ENCODE results near the gene SORCS2.

The SORCS2 gene

DNA sequence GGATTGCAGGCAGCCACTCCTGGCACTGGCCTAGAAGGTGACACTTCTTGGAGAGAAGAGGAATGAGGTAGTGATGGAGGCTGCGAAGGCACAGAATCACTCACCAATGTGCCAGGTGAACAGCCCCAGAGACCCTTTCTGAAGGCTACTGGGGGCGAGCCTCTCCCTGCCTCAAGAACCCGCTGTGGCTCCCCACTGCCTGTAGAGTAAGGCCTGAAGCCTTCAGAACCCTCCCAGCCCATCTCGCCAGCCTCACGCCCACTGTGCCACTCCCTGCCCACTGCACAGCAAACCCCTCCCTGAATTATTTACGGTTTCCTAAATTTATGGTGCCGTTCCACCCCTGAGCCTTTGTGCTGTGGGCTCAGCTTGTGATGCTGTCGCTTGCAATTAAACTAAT, 24.2 kb upstream of the SORCS2 start:
- Mint-ChIP-seq H3K36me3 (ENCODE audit: low read depth) (no peaks in the 10 kb centered on the region), H3K27me3 (ENCODE audit: low read depth) (peaks cover 7% of the 10 kb centered on the region), H3K9me3 (no peaks in the 10 kb centered on the region), H3K4me1 (ENCODE audit: low read depth) (peaks cover 8% of the 10 kb centered on the region), H3K27ac (no peak overlapping the region), H3K4me3 (no peak overlapping the region)

- peaks cover 8% of the 10 kb centered on the region for H3K4me1 Mint-ChIP-seq (ENCODE audit: low read depth)
- no peaks in the 10 kb centered on the region for H3K9me3 Mint-ChIP-seq
- H3K4me3 Mint-ChIP-seq = peak overlapping the region; percentile 30
- peaks cover 9% of the 10 kb centered on the region for H3K27me3 Mint-ChIP-seq (ENCODE audit: low read depth)
- H3K36me3 Mint-ChIP-seq (ENCODE audit: low read depth) = no peaks in the 10 kb centered on the region
- H3K27ac Mint-ChIP-seq = peak overlapping the region; percentile 17
These were observed 23.2 kb upstream of the SORCS2 start for GRCh38 chr4:7169134-7169533.

DNA sequence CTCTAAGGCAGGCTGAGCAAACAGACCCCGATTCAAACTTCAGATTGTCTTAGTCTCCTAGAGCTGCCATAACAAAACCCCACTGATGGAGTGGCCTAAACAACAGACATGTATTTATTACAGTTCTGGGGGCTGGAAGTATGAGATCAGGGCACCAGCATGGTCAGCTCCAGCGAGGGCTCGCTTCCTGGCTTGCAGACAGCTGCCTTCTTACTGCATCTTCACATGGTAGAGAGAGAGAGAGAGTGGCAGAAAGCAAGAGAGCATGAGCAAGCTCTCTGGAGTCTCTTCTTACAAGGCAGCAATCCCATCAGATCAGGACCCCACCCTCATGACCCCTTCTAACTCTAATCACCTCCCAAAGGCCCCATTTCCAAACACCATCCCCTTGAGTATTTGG, 22.3 kb upstream of the SORCS2 start:
- Mint-ChIP-seq H3K4me1 (ENCODE audit: low read depth) (peaks cover 8% of the 10 kb centered on the region), H3K4me3 (no peak overlapping the region), H3K36me3 (ENCODE audit: low read depth) (no peaks in the 10 kb centered on the region), H3K27me3 (ENCODE audit: low read depth) (peaks cover 11% of the 10 kb centered on the region), H3K27ac (no peak overlapping the region), H3K9me3 (no peaks in the 10 kb centered on the region)

DNA sequence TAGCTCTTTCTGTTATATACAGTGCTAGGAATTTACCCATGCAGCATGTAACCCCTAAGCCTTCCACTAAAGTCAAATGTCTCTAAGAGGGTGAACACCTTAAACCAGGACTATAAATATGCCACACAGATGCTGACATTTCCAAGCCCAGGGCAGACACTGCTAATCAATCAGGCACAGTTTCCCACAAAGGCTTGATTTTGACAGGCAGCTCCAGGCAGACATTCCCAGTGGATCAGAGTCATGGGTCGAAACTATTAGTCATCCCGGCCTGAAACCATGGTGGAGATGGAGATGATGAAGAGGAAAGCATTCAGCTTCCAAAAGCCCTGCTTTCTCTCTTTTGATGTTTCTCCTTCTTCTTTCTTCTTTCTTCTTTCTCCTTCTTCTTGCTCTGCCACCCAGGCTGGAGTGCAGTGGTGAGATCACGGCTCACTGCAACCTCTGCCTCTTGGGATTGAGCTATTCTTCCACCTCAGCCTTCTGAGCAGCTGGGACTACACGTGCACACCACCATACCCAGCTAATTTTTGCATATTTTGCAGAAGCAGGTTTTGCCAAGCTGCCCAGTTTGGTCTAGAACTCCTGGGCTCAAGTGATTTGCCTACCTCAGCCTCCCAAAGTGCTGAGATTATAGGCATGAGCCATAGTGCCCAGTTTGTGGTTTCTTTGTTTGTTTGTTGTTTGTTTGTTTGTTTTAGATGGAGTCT, 21.0 kb upstream of the SORCS2 start:
- Mint-ChIP-seq H3K4me3 (no peak overlapping the region), H3K9me3 (no peaks in the 10 kb centered on the region), H3K27me3 (ENCODE audit: low read depth) (peaks cover 20% of the 10 kb centered on the region), H3K4me1 (ENCODE audit: low read depth) (peaks cover 8% of the 10 kb centered on the region), H3K27ac (no peak overlapping the region), H3K36me3 (ENCODE audit: low read depth) (no peaks in the 10 kb centered on the region)

GRCh38 chr4:7172508-7172907, 19.8 kb upstream of the SORCS2 start:
- H3K36me3 Mint-ChIP-seq (ENCODE audit: low read depth) = no peaks in the 10 kb centered on the region
- no peak overlapping the region for H3K27ac Mint-ChIP-seq
- no peak overlapping the region for H3K4me3 Mint-ChIP-seq
- H3K27me3 Mint-ChIP-seq (ENCODE audit: low read depth) = peaks cover 25% of the 10 kb centered on the region
- H3K4me1 Mint-ChIP-seq (ENCODE audit: low read depth) = peaks cover 8% of the 10 kb centered on the region
- no peaks in the 10 kb centered on the region for H3K9me3 Mint-ChIP-seq

GRCh38 chr4:7172946-7173345, 19.4 kb upstream of the SORCS2 start:
- Mint-ChIP-seq H3K9me3 (no peaks in the 10 kb centered on the region), H3K27me3 (ENCODE audit: low read depth) (peaks cover 25% of the 10 kb centered on the region), H3K4me3 (no peak overlapping the region), H3K4me1 (ENCODE audit: low read depth) (peaks cover 8% of the 10 kb centered on the region), H3K36me3 (ENCODE audit: low read depth) (no peaks in the 10 kb centered on the region), H3K27ac (no peak overlapping the region)

- H3K27me3 Mint-ChIP-seq (ENCODE audit: low read depth) = peaks cover 25% of the 10 kb centered on the region
- H3K36me3 Mint-ChIP-seq (ENCODE audit: low read depth) = no peaks in the 10 kb centered on the region
- H3K4me1 Mint-ChIP-seq (ENCODE audit: low read depth) = peaks cover 5% of the 10 kb centered on the region
- no peak overlapping the region for H3K4me3 Mint-ChIP-seq
- no peak overlapping the region for H3K27ac Mint-ChIP-seq
- no peaks in the 10 kb centered on the region for H3K9me3 Mint-ChIP-seq
These were observed 18.4 kb upstream of the SORCS2 start for GRCh38 chr4:7173841-7174449.

- peaks cover 19% of the 10 kb centered on the region for H3K27me3 Mint-ChIP-seq (ENCODE audit: low read depth)
- H3K4me1 Mint-ChIP-seq (ENCODE audit: low read depth) = peaks cover 12% of the 10 kb centered on the region
- H3K9me3 Mint-ChIP-seq = peaks cover 15% of the 10 kb centered on the region
- H3K4me3 Mint-ChIP-seq = no peak overlapping the region
- H3K36me3 Mint-ChIP-seq (ENCODE audit: low read depth) = peaks cover 6% of the 10 kb centered on the region
- no peak overlapping the region for H3K27ac Mint-ChIP-seq
These were observed 13.2 kb upstream of the SORCS2 start for GRCh38 chr4:7179158-7179557.

- Mint-ChIP-seq H3K27me3 (ENCODE audit: low read depth) (peaks cover 11% of the 10 kb centered on the region), H3K36me3 (ENCODE audit: low read depth) (peaks cover 6% of the 10 kb centered on the region), H3K4me3 (no peak overlapping the region), H3K4me1 (ENCODE audit: low read depth) (peaks cover 12% of the 10 kb centered on the region), H3K27ac (no peak overlapping the region), H3K9me3 (peaks cover 15% of the 10 kb centered on the region)
These were observed 11.4 kb upstream of the SORCS2 start for GRCh38 chr4:7180938-7181337.

GRCh38 chr4:7182616-7183015, 9.7 kb upstream of the SORCS2 start:
- H3K9me3 Mint-ChIP-seq = peaks cover 15% of the 10 kb centered on the region
- H3K4me3 Mint-ChIP-seq = peak overlapping the region; percentile 4
- no peak overlapping the region for H3K27ac Mint-ChIP-seq
- peaks cover 6% of the 10 kb centered on the region for H3K36me3 Mint-ChIP-seq (ENCODE audit: low read depth)
- H3K4me1 Mint-ChIP-seq (ENCODE audit: low read depth) = peaks cover 12% of the 10 kb centered on the region
- peaks cover 4% of the 10 kb centered on the region for H3K27me3 Mint-ChIP-seq (ENCODE audit: low read depth)

GRCh38 chr4:7183161-7183560, 9.2 kb upstream of the SORCS2 start:
- Mint-ChIP-seq H3K36me3 (ENCODE audit: low read depth) (peaks cover 6% of the 10 kb centered on the region), H3K9me3 (peaks cover 15% of the 10 kb centered on the region), H3K27me3 (ENCODE audit: low read depth) (peaks cover 4% of the 10 kb centered on the region), H3K27ac (no peak overlapping the region), H3K4me3 (peak overlapping the region; percentile 4), H3K4me1 (ENCODE audit: low read depth) (peaks cover 12% of the 10 kb centered on the region)

DNA sequence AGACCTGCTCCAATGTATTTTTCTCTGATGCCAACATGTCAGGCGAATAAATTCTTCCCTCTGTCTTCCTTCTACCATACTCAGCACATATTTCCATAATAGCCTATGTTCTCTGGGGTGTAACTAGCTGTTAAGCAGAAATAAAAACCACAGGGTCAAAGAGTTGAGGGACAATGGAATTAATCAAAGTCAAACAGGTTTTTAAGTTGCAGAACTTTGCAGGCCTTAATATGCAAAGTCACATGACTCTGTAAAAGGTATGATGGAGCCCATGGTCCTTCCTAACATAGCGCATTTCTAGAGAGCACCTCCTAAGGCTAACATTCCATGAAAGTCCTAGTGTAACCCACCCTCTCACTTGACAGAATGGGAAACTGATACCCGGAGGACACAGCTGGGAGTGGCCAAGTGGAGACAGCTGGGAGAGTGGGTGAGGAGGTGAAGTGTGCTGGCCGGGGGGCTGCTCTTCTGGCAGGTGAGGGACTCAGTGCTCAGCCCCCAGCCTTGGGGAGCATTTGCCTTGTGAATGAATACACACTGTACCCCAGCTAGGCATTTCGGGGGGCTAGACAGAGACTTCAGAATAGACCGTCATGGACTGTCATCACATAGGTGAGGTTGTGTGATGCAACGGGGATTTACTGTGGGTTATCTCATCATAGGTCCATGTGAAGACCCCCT, 8.4 kb upstream of the SORCS2 start:
- Mint-ChIP-seq H3K27me3 (ENCODE audit: low read depth) (peaks cover 4% of the 10 kb centered on the region), H3K4me3 (no peak overlapping the region), H3K9me3 (peaks cover 15% of the 10 kb centered on the region), H3K27ac (no peak overlapping the region), H3K4me1 (ENCODE audit: low read depth) (peaks cover 12% of the 10 kb centered on the region), H3K36me3 (ENCODE audit: low read depth) (peaks cover 6% of the 10 kb centered on the region)

DNA sequence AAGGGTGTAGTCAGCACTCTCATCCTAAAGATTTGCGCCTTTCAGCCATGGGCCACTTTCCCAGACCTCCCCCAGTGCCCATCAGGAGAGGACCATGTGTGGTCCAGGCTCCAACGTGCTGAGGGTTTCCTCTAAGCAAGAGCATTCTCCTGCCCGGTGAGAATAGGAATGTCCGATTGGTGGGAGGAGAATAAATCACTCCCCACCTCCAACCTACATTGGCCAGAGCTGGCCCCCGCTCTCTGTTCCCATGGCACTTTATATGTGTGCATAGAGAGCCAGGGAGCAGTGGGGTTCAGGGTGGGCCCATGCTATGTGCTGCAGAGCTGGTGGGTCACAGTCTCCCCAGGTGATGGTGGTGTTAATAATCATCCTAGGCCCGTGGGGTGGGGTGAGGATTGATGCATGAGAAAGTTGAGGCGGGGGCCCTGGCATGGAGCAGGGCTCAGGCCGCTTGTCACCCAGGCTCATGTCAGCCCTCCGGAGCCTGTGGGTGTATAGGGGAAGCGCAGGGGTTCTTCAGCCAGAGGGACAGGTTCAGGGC, 6.8 kb upstream of the SORCS2 start:
- peaks cover 12% of the 10 kb centered on the region for H3K4me1 Mint-ChIP-seq (ENCODE audit: low read depth)
- no peak overlapping the region for H3K4me3 Mint-ChIP-seq
- peaks cover 4% of the 10 kb centered on the region for H3K36me3 Mint-ChIP-seq (ENCODE audit: low read depth)
- H3K27me3 Mint-ChIP-seq (ENCODE audit: low read depth) = peaks cover 15% of the 10 kb centered on the region
- H3K27ac Mint-ChIP-seq = no peak overlapping the region
- H3K9me3 Mint-ChIP-seq = peaks cover 7% of the 10 kb centered on the region

DNA sequence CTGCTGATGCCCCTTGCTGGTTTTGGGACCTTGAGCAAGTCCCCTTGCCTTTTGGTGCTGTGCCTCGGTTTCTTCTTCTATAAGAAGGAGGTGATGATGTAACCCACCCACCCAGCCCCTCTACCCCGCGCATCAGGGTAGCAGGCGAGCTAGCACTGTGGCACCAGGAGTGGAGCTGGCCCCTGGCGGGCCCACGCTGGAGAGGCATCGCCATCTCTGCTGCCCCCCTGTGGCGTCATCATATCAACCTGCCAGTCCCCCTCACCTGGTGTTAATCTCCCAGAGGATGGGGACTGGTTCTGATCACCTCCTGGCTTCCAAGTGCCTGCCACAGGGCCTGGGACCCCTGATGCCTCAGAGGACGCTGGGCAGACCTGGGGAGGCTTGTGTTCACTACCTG, 6.3 kb upstream of the SORCS2 start:
- Mint-ChIP-seq H3K4me3 (no peak overlapping the region), H3K4me1 (ENCODE audit: low read depth) (peaks cover 12% of the 10 kb centered on the region), H3K9me3 (peaks cover 7% of the 10 kb centered on the region), H3K27ac (no peak overlapping the region), H3K36me3 (ENCODE audit: low read depth) (peaks cover 4% of the 10 kb centered on the region), H3K27me3 (ENCODE audit: low read depth) (peaks cover 19% of the 10 kb centered on the region)
